Activated CD4-positive, alpha-beta T cell treated with anti-CD3 and anti-CD28 coated beads, Interleukin-2, amount 50 U/mL, for 4 hours (primary cell): ENCODE results near the gene MVD.
A peak's percentile ranks its signal among the peaks of the same experiment; 100 is the strongest.

Experiments
- DNase-seq, 2 experiments: peaks; one replicate each; pipeline ENCODE4 v3.0.0-alpha.2; 2020

Gene MVD

GRCh38 chr16:88662843-88663606, at the start of gene MVD:
TSS of gene MVD (minus strand) at chr16:88663091. CDS start at chr16:88663080, 11 bp downstream.
- peak; percentile 92 to 94 for DNase-seq

GRCh38 chr16:88712362-88712979, 49.6 kb upstream of the MVD start:
- DNase-seq, result no peak

GRCh38 chr16:88711750-88712340, 49.0 kb upstream of the MVD start:
- no peak for DNase-seq

- no peak for DNase-seq
Observed at GRCh38 chr16:88710556-88710955, 47.7 kb upstream of the MVD start.

- no peak for DNase-seq
Observed at GRCh38 chr16:88706965-88707826, 44.3 kb upstream of the MVD start.

- peak; percentile 88 to 90 for DNase-seq
Observed at GRCh38 chr16:88706229-88706964, 43.5 kb upstream of the MVD start, which contains the start of the genes CTU2 and RNF166. TSS of gene CTU2 (plus strand) at chr16:88706503. CDS start at chr16:88706531, 28 bp downstream. TSS of gene RNF166 (minus strand) at chr16:88706408. CDS start at chr16:88706325, 83 bp downstream.

- no peak for DNase-seq
Observed at GRCh38 chr16:88705801-88706228, 42.9 kb upstream of the MVD start.

- DNase-seq, result no peak
Observed at GRCh38 chr16:88705076-88705684, 42.3 kb upstream of the MVD start.

- DNase-seq, result peak; percentile 48 to 55
Observed at GRCh38 chr16:88703486-88704309, 40.8 kb upstream of the MVD start.

- no peak for DNase-seq
Observed at GRCh38 chr16:88702371-88703210, 39.7 kb upstream of the MVD start.

GRCh38 chr16:88701581-88702370, 38.9 kb upstream of the MVD start:
- DNase-seq, result no peak

GRCh38 chr16:88700636-88701482, 38.0 kb upstream of the MVD start:
- peak; percentile 93 to 94 for DNase-seq

- DNase-seq, result no peak
Observed at GRCh38 chr16:88700322-88700635, 37.4 kb upstream of the MVD start.

GRCh38 chr16:88699180-88699579, 36.3 kb upstream of the MVD start:
- DNase-seq, result no peak

GRCh38 chr16:88698646-88699045, 35.8 kb upstream of the MVD start:
- no peak for DNase-seq

- DNase-seq, result no peak
Observed at GRCh38 chr16:88697831-88698615, 35.1 kb upstream of the MVD start.

GRCh38 chr16:88697116-88697830, 34.4 kb upstream of the MVD start:
- DNase-seq, result no peak
